RWPE2 (cell line): Measurements from ENCODE around the gene LMNB1.

ENCODE experiments used
- ATAC-seq: fragments of 200-7000 bp; cut with Tn5 transposase; 3 replicates; pipeline ENCODE4 v1.9.1; 2021; ENCODE audit warnings: low read depth
- DNase-seq: peaks from one replicate; pipeline ENCODE4 v3.0.0-alpha.2; 2020; ENCODE audit warnings: low spot score
- H3K27ac ChIP-seq: fragments of 450-650 bp; 2 replicates; pipeline ENCODE4 v1.5.1; 2017; ENCODE audit warnings: mild to moderate bottlenecking; ENCODE audit not compliant: poor library complexity, severe bottlenecking
- H3K27me3 ChIP-seq: fragments of 250-450 bp; sonication (Bioruptor Pico); 2 replicates; pipeline ENCODE4 v1.5.1; 2021; ENCODE audit warnings: mild to moderate bottlenecking, moderate library complexity; ENCODE audit not compliant: insufficient read depth, poor library complexity, severe bottlenecking
- H3K36me3 ChIP-seq: fragments of 250-450 bp; sonication (Bioruptor Pico); 2 replicates; pipeline ENCODE4 v1.5.1; 2020; ENCODE audit warnings: low read depth, mild to moderate bottlenecking, moderate library complexity
- H3K4me1 ChIP-seq: fragments of 250-450 bp; sonication (Bioruptor Pico); 2 replicates; pipeline ENCODE4 v1.5.1; 2021; ENCODE audit warnings: mild to moderate bottlenecking, moderate library complexity; ENCODE audit not compliant: insufficient read depth, poor library complexity, severe bottlenecking
- H3K4me3 ChIP-seq: fragments of 250-450 bp; sonication (Bioruptor Pico); 2 replicates; pipeline ENCODE4 v1.5.1; 2021; ENCODE audit warnings: mild to moderate bottlenecking, moderate library complexity; ENCODE audit not compliant: severe bottlenecking
- H3K9me3 ChIP-seq: fragments of 250-450 bp; sonication (Bioruptor Pico); 2 replicates; pipeline ENCODE4 v1.5.1; 2021; ENCODE audit warnings: mild to moderate bottlenecking, moderate library complexity; ENCODE audit not compliant: severe bottlenecking
- TF ChIP-seq, protein P1 (sequence below): fragments of 450-650 bp; IDR thresholded peaks from one replicate; pipeline ENCODE4 v1.5.1; 2017; ENCODE audit warnings: mild to moderate bottlenecking, moderate library complexity; ENCODE audit not compliant: poor library complexity, severe bottlenecking

Gene LMNB1

DNA sequence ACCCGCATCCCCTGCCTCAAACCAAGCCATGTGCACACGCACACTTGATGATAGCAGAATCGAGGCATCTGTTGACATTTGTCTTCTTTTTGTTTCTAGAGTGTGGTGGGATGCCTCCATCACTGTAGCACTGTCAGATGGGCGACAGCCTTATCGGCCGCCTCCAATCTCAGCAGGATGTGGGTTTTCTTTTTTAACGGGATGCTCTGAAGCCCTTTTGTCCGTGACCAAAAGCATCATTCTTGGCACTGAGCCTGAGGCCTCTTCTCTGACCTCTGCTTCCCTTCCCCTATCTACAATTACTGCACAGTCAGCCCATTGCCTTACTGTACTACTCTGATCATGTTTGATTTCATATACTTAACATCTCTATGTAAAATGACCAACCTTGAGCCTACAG is 78.3 kb downstream of the LMNB1 start:
- no peaks in the 10 kb centered on the region for H3K36me3 ChIP-seq
- no peak overlapping the region for H3K27ac ChIP-seq
- TF ChIP-seq, protein P1, sequence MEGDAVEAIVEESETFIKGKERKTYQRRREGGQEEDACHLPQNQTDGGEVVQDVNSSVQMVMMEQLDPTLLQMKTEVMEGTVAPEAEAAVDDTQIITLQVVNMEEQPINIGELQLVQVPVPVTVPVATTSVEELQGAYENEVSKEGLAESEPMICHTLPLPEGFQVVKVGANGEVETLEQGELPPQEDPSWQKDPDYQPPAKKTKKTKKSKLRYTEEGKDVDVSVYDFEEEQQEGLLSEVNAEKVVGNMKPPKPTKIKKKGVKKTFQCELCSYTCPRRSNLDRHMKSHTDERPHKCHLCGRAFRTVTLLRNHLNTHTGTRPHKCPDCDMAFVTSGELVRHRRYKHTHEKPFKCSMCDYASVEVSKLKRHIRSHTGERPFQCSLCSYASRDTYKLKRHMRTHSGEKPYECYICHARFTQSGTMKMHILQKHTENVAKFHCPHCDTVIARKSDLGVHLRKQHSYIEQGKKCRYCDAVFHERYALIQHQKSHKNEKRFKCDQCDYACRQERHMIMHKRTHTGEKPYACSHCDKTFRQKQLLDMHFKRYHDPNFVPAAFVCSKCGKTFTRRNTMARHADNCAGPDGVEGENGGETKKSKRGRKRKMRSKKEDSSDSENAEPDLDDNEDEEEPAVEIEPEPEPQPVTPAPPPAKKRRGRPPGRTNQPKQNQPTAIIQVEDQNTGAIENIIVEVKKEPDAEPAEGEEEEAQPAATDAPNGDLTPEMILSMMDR, result no peak
- H3K4me3 ChIP-seq, result no peak overlapping the region
- no peak for ATAC-seq
- no peaks in the 10 kb centered on the region for H3K4me1 ChIP-seq
- H3K9me3 ChIP-seq, result no peaks in the 10 kb centered on the region
- no peak for DNase-seq
- no peaks in the 10 kb centered on the region for H3K27me3 ChIP-seq

DNA sequence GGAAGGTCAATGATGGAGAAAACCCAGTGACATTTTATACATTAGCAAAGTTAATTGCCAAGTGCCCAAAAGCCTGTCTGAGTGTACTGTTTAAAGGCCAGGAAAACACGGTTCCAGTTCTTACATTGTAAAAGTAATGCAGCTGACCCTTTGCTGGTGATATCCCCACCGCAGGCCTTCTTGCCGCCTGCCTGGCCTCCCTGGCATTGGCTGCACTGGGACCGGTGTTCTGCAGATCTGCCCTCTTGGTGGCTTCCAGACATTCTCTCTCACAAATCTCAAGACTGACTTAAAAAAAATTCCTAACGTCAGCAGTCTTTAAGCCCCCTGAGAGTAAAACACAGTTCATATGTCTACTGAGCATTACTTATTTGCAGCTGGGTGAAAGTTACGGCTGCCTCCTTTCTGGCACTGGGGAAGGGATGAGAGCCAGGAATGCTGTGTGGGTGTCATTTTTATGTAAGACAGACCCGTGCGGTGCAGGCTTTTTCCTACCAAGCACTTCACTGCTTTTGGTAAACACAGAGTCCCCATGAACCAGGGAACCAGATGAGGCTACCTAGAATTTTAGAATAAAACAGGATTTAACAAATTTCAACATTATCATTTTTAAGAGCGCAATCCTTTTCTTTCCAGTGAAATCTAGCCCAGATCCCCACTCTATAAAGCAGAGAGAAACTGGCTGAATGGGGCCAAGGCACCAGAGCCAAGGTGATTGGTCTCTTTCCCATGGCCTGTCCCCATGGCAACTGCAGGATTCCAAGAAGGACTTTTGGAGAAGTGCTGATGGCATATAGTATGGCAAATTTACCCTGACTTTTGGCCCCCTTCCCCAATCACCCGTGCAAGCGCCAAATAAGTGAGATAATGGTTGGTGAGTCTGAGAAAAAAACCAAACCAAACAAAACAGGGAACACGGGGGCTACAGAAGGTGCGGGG is 80.8 kb downstream of the LMNB1 start:
- TF ChIP-seq, protein P1, result no peak
- Histone ChIP-seq H3K27me3 (no peaks in the 10 kb centered on the region), H3K4me1 (peaks cover 2% of the 10 kb centered on the region), H3K9me3 (no peaks in the 10 kb centered on the region), H3K4me3 (no peak overlapping the region), H3K27ac (no peak overlapping the region), H3K36me3 (no peaks in the 10 kb centered on the region)
- DNase-seq, result no peak
- ATAC-seq, result no peak

DNA sequence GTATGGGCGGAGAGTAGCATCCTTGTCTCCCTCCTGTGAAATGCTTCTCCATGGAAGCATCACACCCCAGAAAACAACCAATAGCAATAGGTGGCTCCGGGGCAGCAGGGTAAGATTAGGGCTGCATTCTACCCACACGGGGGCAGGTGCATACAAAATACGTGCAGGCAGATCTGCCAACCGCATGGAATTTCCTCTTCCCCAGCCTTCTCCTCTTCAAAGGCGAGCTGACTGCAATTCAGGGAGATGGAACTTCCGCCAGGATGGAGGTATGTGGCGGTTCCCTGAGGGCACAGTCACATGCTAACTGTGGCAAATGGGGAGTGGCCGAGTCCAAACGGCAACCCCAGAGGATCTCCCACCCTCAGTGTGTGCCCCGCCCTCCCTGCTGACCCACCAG is 81.5 kb downstream of the LMNB1 start:
- Histone ChIP-seq H3K27ac (no peak overlapping the region), H3K4me1 (peaks cover 2% of the 10 kb centered on the region), H3K27me3 (no peaks in the 10 kb centered on the region), H3K4me3 (no peak overlapping the region), H3K36me3 (no peaks in the 10 kb centered on the region), H3K9me3 (no peaks in the 10 kb centered on the region)
- DNase-seq (no peak), ATAC-seq (no peak)
- TF ChIP-seq, protein P1, result no peak

DNA sequence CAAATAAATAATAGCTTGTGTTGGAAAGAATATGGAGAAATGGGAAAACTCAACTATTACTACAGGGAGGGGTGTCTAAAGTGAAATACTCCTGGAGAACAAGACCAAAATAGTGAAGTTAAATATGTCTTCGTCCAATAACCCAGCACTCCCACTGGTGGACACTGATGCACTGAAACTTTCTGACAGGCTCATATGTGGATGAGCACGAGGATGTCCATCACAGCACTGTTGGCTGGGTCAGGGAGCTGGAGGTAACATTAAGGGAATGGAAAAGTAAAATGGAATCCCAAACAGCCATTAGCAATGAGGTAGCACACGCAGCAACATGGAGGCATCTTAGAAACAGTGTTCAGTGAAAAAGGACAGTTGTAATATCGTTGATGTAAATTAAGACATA is 86.5 kb downstream of the LMNB1 start:
- no peak for DNase-seq

More for the DNA sequence above, 86.5 kb downstream of the LMNB1 start:
- Histone ChIP-seq H3K27me3 (no peaks in the 10 kb centered on the region), H3K36me3 (no peaks in the 10 kb centered on the region), H3K27ac (no peak overlapping the region), H3K9me3 (no peaks in the 10 kb centered on the region), H3K4me1 (peaks cover 2% of the 10 kb centered on the region), H3K4me3 (no peak overlapping the region)
- TF ChIP-seq, protein P1, result no peak
- ATAC-seq, result no peak
